GM12865 (cell line): ENCODE results near the gene LIN28A.

Experiments
- DNase-seq: peaks from one replicate; pipeline ENCODE4 v3.0.0; 2010; ENCODE audit warnings: low read depth
- H3K4me3 ChIP-seq: 2 replicates; pipeline ENCODE4 v1.5.1; 2011; ENCODE audit warnings: mild to moderate bottlenecking, low read depth, low read length, control low read depth
- TF ChIP-seq, protein P1 (sequence below): IDR thresholded peaks from 2 replicates; pipeline ENCODE4 v1.5.1; 2011; ENCODE audit warnings: low read length, control low read depth, low read depth, inconsistent platforms; ENCODE audit not compliant: insufficient read depth; ENCODE audit errors: missing control alignments

The LIN28A gene

DNA sequence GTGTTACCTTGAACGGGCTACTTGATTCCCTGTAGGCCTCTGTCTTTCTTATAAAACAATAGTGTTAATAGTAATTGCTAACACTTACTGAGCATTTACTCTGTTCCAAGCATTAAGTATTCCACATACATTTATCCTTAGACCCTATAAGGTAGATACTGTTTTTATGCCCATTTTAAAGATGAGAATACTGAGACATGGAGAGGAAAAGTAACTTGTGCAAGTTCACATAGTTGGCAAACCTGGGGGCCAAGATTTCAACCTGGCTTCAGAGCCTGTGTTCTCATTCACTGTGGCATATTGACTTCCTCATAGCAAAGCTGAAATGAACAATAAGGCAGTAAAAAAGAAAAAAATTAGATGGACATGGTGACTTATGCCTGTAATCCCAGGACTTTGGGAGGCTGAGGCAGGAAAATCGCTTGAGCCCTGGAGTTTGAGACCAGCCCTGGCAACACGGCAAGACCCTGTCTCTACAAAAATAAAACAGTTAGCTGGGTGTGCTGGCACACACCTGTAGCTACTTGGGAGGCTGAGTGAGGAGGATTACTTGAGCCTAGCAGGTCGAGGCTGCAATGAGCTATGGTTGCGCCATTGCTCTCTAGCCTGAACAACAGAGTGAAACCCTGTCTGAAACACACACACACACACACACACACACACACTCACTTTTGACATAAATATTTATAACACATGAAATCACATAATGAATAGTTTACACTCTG lies 42.0 kb downstream of the LIN28A start:
- no peak for DNase-seq
- no peak overlapping the region for H3K4me3 ChIP-seq
- TF ChIP-seq, protein P1, sequence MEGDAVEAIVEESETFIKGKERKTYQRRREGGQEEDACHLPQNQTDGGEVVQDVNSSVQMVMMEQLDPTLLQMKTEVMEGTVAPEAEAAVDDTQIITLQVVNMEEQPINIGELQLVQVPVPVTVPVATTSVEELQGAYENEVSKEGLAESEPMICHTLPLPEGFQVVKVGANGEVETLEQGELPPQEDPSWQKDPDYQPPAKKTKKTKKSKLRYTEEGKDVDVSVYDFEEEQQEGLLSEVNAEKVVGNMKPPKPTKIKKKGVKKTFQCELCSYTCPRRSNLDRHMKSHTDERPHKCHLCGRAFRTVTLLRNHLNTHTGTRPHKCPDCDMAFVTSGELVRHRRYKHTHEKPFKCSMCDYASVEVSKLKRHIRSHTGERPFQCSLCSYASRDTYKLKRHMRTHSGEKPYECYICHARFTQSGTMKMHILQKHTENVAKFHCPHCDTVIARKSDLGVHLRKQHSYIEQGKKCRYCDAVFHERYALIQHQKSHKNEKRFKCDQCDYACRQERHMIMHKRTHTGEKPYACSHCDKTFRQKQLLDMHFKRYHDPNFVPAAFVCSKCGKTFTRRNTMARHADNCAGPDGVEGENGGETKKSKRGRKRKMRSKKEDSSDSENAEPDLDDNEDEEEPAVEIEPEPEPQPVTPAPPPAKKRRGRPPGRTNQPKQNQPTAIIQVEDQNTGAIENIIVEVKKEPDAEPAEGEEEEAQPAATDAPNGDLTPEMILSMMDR, result no peak

DNA sequence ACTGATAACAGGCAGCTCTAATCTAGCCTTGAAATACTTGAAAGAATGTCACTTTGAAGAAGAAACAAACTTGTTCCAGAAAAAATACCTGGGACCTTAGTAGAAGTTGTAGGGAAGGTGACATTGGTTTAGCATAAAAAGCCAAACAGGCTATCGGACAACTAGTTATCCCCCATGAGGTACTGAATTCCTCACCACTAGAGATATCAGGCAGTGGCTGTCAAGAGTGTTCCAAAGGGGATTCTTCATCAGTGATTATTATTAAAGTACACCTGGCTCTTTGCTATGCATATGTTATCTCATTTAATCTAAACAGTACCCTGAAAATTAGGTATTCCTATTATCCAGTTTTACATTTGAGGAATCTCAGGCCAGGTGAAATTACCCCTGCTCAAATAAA lies 48.5 kb downstream of the LIN28A start:
- DNase-seq, result no peak
- TF ChIP-seq, protein P1, result no peak
- H3K4me3 ChIP-seq, result no peak overlapping the region

DNA sequence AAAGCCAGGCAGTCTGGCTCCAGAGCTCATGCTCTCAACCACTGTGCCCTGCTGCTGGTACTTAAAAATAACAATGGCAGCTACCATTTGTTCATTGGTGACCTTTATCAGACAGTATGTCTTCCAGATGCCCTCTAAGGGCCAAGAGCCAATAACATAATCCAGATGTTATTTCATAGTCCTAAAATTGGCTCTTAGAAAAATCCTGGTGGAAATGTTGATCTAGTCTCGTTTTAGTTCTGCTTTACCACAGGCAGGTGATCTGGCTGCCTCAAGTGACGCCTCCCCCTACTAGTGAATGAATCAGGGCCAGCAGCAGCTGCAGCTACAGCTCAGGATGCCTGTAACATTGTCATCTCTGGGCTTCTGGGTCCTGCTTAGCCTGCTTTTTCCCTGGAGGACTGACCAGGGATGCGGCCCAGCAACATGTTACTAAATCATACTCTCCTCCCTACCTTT lies 49.0 kb downstream of the LIN28A start:
- TF ChIP-seq, protein P1, result no peak
- DNase-seq, result no peak
- no peak overlapping the region for H3K4me3 ChIP-seq

DNA sequence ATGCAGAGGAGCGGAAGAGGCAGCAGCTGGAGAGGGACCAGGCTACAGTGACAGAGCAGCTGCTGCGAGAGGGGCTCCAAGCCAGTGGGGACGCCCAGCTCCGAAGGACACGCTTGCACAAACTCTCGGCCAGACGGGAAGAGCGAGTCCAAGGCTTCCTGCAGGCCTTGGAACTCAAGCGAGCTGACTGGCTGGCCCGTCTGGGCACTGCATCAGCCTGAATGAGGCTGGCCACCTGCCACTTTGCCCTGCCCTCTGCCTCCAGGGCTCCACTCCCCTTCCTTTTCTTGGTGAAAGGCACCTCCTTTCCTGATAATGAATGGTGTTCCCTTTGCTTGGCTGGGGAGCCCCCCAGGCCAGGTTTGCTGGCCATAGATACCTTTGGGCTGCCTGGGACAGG lies 58.3 kb downstream of the LIN28A start:
- TF ChIP-seq, protein P1, result no peak
- DNase-seq, result no peak
- no peak overlapping the region for H3K4me3 ChIP-seq

DNA sequence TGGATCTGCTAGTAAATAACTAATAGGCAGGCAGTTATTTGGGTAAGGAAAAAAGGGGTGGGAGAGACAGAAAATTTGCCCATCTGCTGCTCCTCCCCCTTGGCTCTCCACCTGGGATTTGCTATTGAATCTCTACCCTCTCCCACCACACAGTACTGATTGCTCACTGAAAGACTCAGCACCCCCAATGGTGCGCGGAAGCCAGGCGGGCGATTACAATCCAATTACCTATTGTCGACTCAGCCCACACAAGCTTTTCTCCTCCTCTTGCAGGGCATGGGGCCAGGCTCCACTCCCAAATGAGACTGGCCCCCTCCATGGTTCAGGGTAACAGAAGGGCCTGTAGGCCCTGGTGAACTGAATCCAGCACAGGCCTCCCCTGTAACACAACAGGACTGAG lies 58.9 kb downstream of the LIN28A start:
- TF ChIP-seq, protein P1, result no peak
- no peak overlapping the region for H3K4me3 ChIP-seq
- DNase-seq, result no peak

DNA sequence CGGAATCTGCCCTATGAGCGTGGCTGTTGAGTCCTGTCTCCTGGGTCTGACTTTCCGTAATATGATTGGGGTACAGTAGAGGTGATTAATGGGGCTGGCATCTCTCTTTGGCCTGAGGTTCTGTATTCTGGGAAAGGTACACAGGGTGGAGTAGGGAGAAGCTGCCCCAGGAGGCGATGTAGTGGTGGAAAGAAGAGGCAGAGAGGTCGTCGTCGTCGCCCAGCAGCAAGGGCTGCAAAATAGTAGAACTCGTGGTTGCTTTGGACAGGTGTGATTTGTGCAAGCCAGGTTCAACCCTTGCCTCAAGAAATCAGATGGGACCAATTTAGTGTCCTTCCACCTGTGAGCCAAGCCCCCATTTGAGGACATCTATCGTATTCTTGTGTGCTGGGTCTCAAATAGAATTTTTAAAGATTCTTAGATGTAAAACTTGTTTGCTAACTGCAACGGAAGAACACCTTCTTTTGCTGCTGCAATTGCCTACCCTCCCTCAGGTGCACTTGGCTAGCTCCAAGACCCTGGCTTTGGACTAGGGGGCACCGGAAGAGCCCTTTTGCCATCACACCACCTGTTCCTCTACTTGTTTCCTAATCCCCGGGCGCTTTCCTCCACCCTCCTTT lies 60.4 kb downstream of the LIN28A start:
- TF ChIP-seq, protein P1, result no peak
- no peak for DNase-seq
- peak overlapping the region; percentile 73 for H3K4me3 ChIP-seq
